ENCODE results near the gene MVK.

The MVK gene

DNA sequence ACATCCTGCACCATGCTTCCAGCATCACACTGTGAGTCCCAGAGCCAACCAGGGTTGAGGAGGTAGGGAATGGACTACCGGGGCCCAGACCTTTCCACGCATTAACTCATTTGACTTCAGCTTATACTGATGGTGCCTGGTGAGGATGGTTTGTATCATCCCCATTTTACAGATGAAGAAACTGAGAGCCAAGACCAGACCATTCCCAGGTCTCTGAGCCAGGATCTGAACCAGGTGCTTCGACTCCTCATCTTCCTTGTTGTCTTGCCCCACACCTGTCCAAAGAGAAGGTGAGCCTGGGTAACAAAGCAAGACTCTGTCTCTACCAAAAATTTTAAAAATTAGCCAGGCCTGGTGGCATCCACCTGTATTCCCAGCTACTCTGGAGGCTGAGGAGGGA is 64.4 kb downstream of the MVK start:
- DNase-seq: no peak

DNA sequence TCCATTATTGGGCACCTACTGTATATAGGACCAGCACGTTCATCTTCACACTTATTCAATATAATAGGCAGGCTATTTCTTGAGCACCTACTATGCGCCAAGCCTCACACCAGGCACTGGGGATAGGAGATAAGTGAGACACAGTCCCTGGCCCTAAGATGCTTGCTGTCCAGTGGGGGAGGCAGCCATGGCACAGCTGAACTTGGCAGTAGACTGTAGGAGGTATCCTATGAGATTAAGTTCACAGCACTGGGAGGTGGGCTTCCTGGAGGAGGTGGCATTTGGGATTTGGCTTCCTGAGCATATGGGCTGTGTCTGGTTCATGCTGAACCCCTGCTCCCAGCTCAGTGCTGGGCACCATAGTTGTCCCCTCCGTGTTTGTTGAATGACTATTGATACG is 65.1 kb downstream of the MVK start:
- DNase-seq: no peak

DNA sequence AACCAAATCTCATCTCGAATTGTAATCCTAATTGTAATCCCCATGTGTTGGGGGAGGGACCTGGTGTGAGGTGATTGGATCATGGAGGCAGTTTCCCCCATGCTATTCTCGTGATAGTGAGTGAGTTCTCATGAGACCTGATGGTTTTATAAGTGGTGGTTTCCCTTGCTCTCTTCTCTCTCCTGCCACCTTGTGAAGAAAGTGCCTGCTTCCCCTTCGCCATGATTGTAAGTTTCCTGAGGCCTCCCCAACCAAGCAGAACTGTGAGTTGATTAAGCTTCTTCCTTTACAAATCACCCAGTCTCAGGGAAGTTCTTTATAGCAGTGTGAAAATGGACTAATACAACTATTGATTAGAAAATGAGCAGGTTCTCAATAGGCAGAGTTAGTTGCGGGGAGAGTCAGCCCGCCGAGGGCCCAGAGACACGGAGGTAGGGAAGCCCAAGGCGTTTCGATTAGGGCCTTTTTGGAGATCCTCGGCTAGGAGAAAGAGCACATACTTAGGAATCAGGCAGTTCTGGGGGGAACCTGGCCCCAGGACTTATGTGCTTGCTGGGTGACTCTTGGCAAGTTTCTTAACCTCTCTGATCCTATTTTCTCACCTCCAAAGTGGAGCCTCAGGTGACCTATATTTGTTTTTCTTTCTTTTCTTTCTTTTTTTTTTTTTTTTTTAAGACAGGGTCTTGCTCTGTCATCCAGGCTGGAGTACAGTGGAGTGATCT is 65.7 kb downstream of the MVK start:
- no peak for DNase-seq

DNA sequence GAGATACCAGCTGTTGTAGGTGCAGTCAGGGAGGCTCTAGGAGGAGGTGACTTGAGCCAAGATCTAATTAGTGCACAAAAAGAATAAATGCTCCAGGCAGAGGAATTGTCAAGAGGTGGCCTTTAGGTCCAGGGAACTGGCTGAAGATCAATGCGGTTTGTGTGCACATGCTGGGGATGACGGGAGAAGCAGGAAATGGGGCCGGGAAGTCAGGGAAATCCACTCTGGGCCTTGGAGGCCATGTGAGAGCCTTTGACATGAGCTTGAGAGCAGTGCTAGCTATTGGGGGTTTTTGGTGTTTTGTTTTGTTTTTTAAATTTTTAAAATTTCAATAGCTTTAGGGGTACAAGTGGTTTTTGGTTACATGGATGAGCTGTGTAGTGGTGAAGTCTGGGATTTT is 67.4 kb downstream of the MVK start:
- DNase-seq: no peak

DNA sequence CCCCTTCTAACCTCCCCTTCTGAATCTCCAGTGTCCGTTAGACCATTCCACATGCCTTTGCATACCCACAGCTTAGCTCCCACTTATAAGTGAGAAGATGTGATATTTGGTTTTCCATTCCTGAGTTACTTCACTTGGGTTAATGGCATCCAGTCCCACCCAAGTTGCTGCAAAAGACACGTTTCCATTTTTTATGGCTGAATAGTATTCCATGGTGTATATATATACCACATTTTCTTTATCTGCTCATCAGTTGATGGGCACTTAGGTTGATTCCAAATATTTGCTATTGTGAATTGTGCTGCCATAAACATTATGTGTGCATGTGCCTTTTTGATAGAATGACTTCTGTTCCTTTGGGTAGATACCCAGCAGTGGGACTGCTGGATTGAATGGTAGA is 67.8 kb downstream of the MVK start:
- DNase-seq: no peak

DNA sequence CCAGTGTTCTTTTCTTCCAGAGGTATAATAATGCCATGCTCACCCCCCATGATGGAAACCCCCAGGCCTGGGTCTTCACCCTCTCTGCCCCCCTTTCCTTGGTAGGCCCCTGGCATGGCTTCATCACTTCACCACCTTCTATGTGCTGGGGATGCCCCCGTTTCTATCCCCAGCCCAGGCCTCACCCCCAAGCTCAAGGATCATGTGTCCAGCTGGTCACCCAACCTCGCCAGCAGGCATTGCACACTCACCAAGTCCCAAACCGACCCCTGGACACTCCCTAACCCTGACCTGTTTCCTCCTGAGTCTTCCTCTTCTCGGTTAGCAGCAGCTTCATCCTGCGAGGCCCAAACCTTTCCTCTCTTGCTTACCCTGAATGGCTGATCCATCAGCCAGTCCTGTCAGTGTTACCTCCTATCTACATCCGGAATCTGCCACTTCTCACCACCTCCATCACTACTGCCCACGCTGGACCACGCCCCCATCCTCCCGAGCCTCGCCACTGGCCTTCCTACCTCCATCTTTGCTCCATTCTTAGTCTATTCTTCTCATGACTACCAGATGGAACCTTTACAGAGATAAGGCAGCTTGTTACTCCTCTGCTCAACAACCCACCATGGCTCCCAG is 69.0 kb downstream of the MVK start:
- DNase-seq: no peak

DNA sequence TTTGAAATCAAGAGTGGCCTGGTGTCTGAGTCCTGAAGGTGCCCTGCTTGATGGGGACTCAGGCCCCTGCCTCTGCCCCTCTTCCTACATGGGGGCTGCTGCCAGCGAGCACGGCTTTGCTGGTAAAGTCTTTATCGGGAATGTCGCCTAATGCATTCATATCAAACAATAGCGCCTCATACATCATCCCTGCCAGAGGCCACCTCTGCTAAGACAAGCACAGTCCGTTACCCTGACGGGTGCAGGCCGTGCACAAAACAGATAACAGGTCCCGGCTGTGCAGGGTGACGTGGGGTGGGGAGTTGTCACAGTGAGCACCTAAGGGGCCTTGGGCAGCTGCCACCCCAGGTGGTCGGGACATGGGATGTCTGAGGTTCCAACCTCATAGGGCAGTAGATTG is 71.6 kb downstream of the MVK start:
- no peak for DNase-seq

DNA sequence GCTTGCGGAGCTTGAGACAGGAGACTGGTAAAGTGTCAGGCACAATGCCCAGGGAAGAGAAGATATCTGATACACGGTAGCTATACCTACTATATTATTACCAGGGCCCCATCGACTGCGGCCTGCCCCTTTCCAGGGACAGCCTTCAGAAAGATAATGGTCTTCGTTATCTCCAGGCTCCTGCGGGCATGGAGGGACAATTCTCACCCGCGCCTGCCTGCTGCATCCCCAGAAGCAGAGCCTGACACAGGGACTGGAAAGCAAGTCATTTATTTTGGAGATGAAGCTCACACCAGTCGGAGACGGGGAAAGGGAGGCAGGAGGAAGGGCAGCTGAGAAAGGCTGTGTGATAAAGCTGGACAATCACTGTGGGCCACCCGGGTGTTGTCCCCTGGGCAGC is 72.1 kb downstream of the MVK start:
- no peak for DNase-seq
